NT2/D1 (cell line): ENCODE results near the gene PDPR.
"Not testable (repeated sequence)": the region's sequence is repeated elsewhere in the genome, so short reads cannot be mapped to it uniquely, and the experiment has no call there.

Source experiments
- YY1 ChIP-seq: IDR thresholded peaks from 2 replicates; pipeline ENCODE4 v1.6.1; 2011; ENCODE audit not compliant: insufficient read length, insufficient read depth
- ZNF274 ChIP-seq: IDR thresholded peaks from 2 replicates; pipeline ENCODE4 v1.6.1; 2011; ENCODE audit warnings: mild to moderate bottlenecking, low read depth, low read length

DNA sequence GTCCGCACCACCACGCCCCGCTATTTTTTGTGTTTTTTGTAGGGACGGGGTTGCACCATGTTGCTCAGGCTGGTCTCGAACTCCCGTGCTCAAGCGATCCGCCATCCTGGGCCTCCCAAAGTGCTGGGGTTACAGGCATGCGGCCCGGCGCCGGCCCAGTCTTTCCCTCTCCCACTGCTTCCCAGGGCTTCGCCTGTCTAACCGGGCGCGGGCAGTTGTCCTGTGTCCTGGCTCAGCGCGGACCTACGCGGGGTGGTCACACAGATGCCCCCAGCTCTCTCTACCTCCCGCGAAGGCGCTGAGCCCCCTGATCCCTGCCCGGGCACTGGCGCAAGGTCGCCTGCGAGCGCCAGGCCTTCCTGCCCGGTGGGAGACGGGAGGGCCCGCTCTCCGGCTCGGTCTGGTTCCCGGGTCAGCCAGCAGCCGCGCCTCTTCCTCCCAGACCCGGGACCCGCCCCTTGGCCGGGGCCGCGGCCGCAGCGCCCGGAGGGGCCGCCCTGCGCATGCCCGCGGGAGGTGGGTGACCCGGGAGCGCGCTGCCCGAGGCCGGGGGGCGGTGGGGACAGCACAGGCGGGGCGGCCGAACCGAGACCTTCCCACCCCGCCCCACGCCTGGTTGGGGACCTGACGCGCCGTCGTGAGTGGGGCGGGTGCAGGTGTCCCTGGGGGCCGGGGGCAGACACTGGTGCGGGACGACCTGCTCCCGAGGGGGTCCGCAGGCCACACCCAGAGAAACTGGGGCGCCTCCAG is 73.9 kb downstream of the PDPR start:
- TF ChIP-seq YY1, ZNF274: not testable (repeated sequence)
